Activated CD8-positive, alpha-beta T cell treated with anti-CD3 and anti-CD28 coated beads for 36 hours (primary cell): ENCODE results near the gene LRRC4B. TPM values are rescaled to one million over a fixed set of nuclear protein-coding genes. Genes with fewer than 3 reads are reported as not detected.
A peak's percentile ranks its signal among the peaks of the same experiment; 100 is the strongest.

ENCODE experiments used
- ATAC-seq: fragments of 200-7000 bp; cut with Tn5 transposase; one replicate; pipeline ENCODE4 v1.10.0; 2021; ENCODE audit warnings: mild to moderate bottlenecking, moderate library complexity
- CTCF ChIA-PET: fragments of 350-600 bp; sonication (Branson Sonifier 250); formaldehyde crosslinking; loops from one replicate; lab custom pipeline; 2021; ENCODE audit warnings: antibody characterized with exemption; lab: Charles Lee
- POLR2A ChIA-PET: fragments of 350-600 bp; sonication (Branson Sonifier 250); formaldehyde crosslinking; loops from one replicate; lab custom pipeline; 2021; ENCODE audit warnings: antibody characterized with exemption; lab: Charles Lee
- DNase-seq: peaks from one replicate; pipeline ENCODE4 v3.0.0-alpha.2; 2020
- H3K27ac Mint-ChIP-seq: one replicate; pipeline ENCODE4 v1.8.0; 2021; ENCODE audit warnings: mild to moderate bottlenecking, mixed read lengths
- H3K27me3 Mint-ChIP-seq: one replicate; pipeline ENCODE4 v1.8.0; 2021; ENCODE audit warnings: mixed read lengths
- H3K36me3 Mint-ChIP-seq: one replicate; pipeline ENCODE4 v1.8.0; 2021; ENCODE audit warnings: low read depth, mixed read lengths
- H3K4me1 Mint-ChIP-seq: one replicate; pipeline ENCODE4 v1.8.0; 2021; ENCODE audit warnings: low read depth, mixed read lengths
- H3K4me3 Mint-ChIP-seq: one replicate; pipeline ENCODE4 v1.8.0; 2021; ENCODE audit warnings: mild to moderate bottlenecking, moderate library complexity, mixed read lengths
- H3K9me3 Mint-ChIP-seq: one replicate; pipeline ENCODE4 v1.8.0; 2021; ENCODE audit warnings: mixed read lengths
- CTCF ChIP-seq: fragments of 200-600 bp; IDR thresholded peaks from one replicate; pipeline ENCODE4 v1.8.0; 2022; ENCODE audit warnings: antibody characterized with exemption, mild to moderate bottlenecking
- intact Hi-C: fragments of 100-400 bp; cut with micrococcal nuclease; formaldehyde crosslinking; loops from one replicate; pipeline ENCODE4 v1.10.0; 2022
- total RNA-seq, 2 experiments: library from RNA; stranded (reverse); gene quantifications; one replicate each; pipeline ENCODE4 v1.2.3, GENCODE V29; 2021

The LRRC4B gene
- total RNA-seq, 2 experiments from 2014 or later: not detected

GRCh38 chr19:50478901-50479715, 89.1 kb downstream of the LRRC4B start:
- Mint-ChIP-seq H3K9me3 (no peaks in the 10 kb centered on the region), H3K4me3 (no peak overlapping the region), H3K27ac (no peak overlapping the region), H3K27me3 (no peaks in the 10 kb centered on the region), H3K4me1 (peaks cover 23% of the 10 kb centered on the region), H3K36me3 (peaks cover 28% of the 10 kb centered on the region)
- intact Hi-C loops: no loop called here
- CTCF ChIA-PET: interaction anchor here (1.2 to 1.7 kb wide), 6 partner anchors 8 to 122 kb away, joined by 3 to 8 read pairs (median 6); no protein-coding TSS in a partner anchor
- no peak for ATAC-seq
- peak; percentile 32 for DNase-seq
- TF ChIP-seq CTCF: no peak
- POLR2A ChIA-PET: interaction anchor here (0.9 to 1.1 kb wide), 2 partner anchors 31 to 32 kb away, joined by 5 to 9 read pairs; partner anchors contain the start of gene JOSD2

- Mint-ChIP-seq H3K9me3 (no peaks in the 10 kb centered on the region), H3K27me3 (no peaks in the 10 kb centered on the region), H3K27ac (peak overlapping the region; percentile 44), H3K36me3 (peaks cover 25% of the 10 kb centered on the region), H3K4me3 (peak overlapping the region; percentile 99), H3K4me1 (peaks cover 23% of the 10 kb centered on the region)
- intact Hi-C loops: loop anchor here (2.0 kb wide), 1 partner anchor 33 kb away; the partner anchor contains the start of gene JOSD2
- ATAC-seq (no peak), DNase-seq (no peak)
- CTCF ChIA-PET: interaction anchor here (1.0 to 1.7 kb wide), 5 partner anchors 9 to 121 kb away, joined by 3 to 6 read pairs (median 5); no protein-coding TSS in a partner anchor
- POLR2A ChIA-PET: interaction anchor here (1.1 kb wide), 1 partner anchor 121 kb away, joined by 4 read pairs; no protein-coding TSS in a partner anchor
- no peak for TF ChIP-seq CTCF
These were observed 90.3 kb downstream of the LRRC4B start for GRCh38 chr19:50477751-50478515.

GRCh38 chr19:50476907-50477238, 91.4 kb downstream of the LRRC4B start:
- H3K9me3 Mint-ChIP-seq: no peaks in the 10 kb centered on the region
- peaks cover 25% of the 10 kb centered on the region for H3K36me3 Mint-ChIP-seq
- H3K27ac Mint-ChIP-seq: peak overlapping the region; percentile 93
- peak overlapping the region; percentile 99 for H3K4me3 Mint-ChIP-seq
- H3K4me1 Mint-ChIP-seq: peaks cover 23% of the 10 kb centered on the region
- ATAC-seq (no peak), DNase-seq (no peak)
- intact Hi-C loops: loop anchor here (2.0 kb wide), 1 partner anchor 34 kb away; the partner anchor contains the start of gene JOSD2
- H3K27me3 Mint-ChIP-seq: no peaks in the 10 kb centered on the region
- TF ChIP-seq CTCF: no peak
- CTCF ChIA-PET: interaction anchor here (1.0 kb wide), 1 partner anchor 119 kb away, joined by 3 read pairs; no protein-coding TSS in a partner anchor
- POLR2A ChIA-PET: interaction anchor here (1.1 to 1.7 kb wide), 3 partner anchors 35 to 120 kb away, joined by 3 to 5 read pairs (median 4); partner anchors contain the start of gene POLD1

GRCh38 chr19:50476224-50476906, 91.9 kb downstream of the LRRC4B start, which contains the start of the genes EMC10 and GARIN5A:
Gene EMC10, plus strand, starts transcription at chr19:50476507. Its CDS starts 38 bp downstream, at chr19:50476545.
Gene GARIN5A, minus strand, starts transcription at chr19:50476848. Its CDS starts 460 bp downstream, at chr19:50476388.
- peak; percentile 98 for DNase-seq
- no peak for TF ChIP-seq CTCF
- Mint-ChIP-seq H3K27me3 (no peaks in the 10 kb centered on the region), H3K4me3 (peak within 1 kb of the TSS; percentile 99), H3K36me3 (peaks cover 25% of the 10 kb centered on the region), H3K9me3 (no peaks in the 10 kb centered on the region), H3K4me1 (peaks cover 23% of the 10 kb centered on the region), H3K27ac (peak within 1 kb of the TSS; percentile 93)
- ATAC-seq: peak; percentile 98
- ChIA-PET POLR2A (interaction anchor here (1.1 to 1.7 kb wide), 3 partner anchors 36 to 119 kb away, joined by 3 to 5 read pairs (median 4); partner anchors contain the start of gene POLD1), CTCF (interaction anchor here (1.0 kb wide), 1 partner anchor 119 kb away, joined by 3 read pairs; no protein-coding TSS in a partner anchor)
- intact Hi-C loops: loop anchor here (2.0 kb wide), 1 partner anchor 34 kb away; the partner anchor contains the start of gene JOSD2
